ENCODE measurements around the gene PIK3C2B. TPM values are rescaled to one million over a fixed set of nuclear protein-coding genes. Genes with fewer than 3 reads are reported as not detected.

The PIK3C2B gene
- total and polyA plus RNA-seq, 2 of the 8 experiments (the other 6 are each of a cell fraction or from before 2014, with no cell fraction given) = 20.4 to 36.7 TPM

DNA sequence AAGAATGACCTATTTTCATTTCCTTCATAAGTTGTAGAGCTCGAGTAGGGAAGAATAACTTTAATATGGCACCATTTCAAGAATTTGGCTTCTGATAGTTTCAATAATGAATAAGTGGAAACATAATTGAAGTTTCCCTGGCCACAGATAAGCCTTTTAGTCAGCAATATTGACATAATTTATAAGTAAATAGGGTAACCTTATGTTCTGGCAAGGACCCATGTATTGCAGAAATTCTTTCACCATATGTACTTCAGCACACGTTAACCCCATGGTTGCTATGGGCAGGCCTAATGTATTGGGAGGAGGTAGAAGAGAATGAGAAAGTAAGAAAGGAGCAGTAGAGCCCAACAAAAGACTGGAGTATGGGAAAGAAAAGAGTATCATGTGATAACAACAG is 47.0 kb upstream of the PIK3C2B start:
- Histone ChIP-seq H3K27ac (ENCODE audit: low read depth, low read length) (no peak overlapping the region), H2BK12ac (ENCODE audit: low read depth, low read length) (no peak overlapping the region), H3K23ac (ENCODE audit: insufficient read length) (no peak overlapping the region), H2BK15ac (ENCODE audit: low read length) (no peak overlapping the region), H3K9me3 (ENCODE audit: insufficient read depth in 2 of 2, low read depth in 1 of 2, low read length in 1 of 2) (no peaks in the 10 kb centered on the region), H2BK120ac (replicated peaks; ENCODE audit: low read depth, low read length) (no peak overlapping the region), H4K8ac (ENCODE audit: extremely low read depth, insufficient read depth, low read length) (no peak overlapping the region), H4K91ac (replicated peaks; ENCODE audit: insufficient read length, low read length) (no peak overlapping the region), H3K79me2 (ENCODE audit: control insufficient read depth in 1 of 2, insufficient read depth in 2 of 2, low read length in 2 of 2) (no peaks in the 10 kb centered on the region), H2AFZ (ENCODE audit: low read length) (no peak overlapping the region), H3K4me2 (ENCODE audit: insufficient read depth in 1 of 2, low read depth in 2 of 2, low read length in 2 of 2) (no peak overlapping the region), H3K4me3 (ENCODE audit: extremely low read depth in 1 of 4, insufficient read depth in 2 of 4, low read depth in 3 of 4, low read length in 4 of 4) (no peak overlapping the region), H3K79me1 (ENCODE audit: low read depth, low read length) (no peaks in the 10 kb centered on the region), H4K5ac (ENCODE audit: insufficient read length, low read depth, low read length) (no peak overlapping the region), H3K4me1 (replicated peaks in 1 of 4; ENCODE audit: control insufficient read depth in 3 of 4, insufficient read depth in 4 of 4, low read length in 3 of 4) (no peaks in the 10 kb centered on the region), H3K27me3 (replicated peaks in 1 of 4; ENCODE audit: control insufficient read depth in 3 of 4, extremely low read depth in 1 of 4, insufficient read depth in 3 of 4, low read length in 3 of 4) (no peaks in the 10 kb centered on the region), H3K4ac (replicated peaks; ENCODE audit: insufficient read length, low read depth, low read length) (no peak overlapping the region), H2AK5ac (ENCODE audit: low read depth, low read length) (no peak overlapping the region), H2BK20ac (ENCODE audit: low read length) (no peak overlapping the region), H3K23me2 (ENCODE audit: low read depth, low read length) (no peaks in the 10 kb centered on the region), H3K36me3 (ENCODE audit: control insufficient read depth in 2 of 4, insufficient read depth in 4 of 4, low read length in 3 of 4) (peaks cover 14 to 82% (median 52%) of the 10 kb centered on the region in 4 experiments), H2BK5ac (ENCODE audit: low read depth, low read length) (no peak overlapping the region), H3K56ac (replicated peaks; ENCODE audit: insufficient read length, low read depth, low read length) (no peak overlapping the region), H3K9ac (replicated peaks in 1 of 4; ENCODE audit: extremely low read depth in 1 of 4, low read depth in 3 of 4, low read length in 3 of 4) (no peak overlapping the region), H3K18ac (ENCODE audit: extremely low read depth, low read length) (no peak overlapping the region), H4K20me1 (replicated peaks in 1 of 2; ENCODE audit: control insufficient read depth in 1 of 2, insufficient read depth in 2 of 2, low read length in 2 of 2) (peaks cover 0 to 5% of the 10 kb centered on the region in 2 experiments), H3K14ac (ENCODE audit: insufficient read length) (no peak overlapping the region)
- 91% methylated on average over 2 of the region's 2 CpGs; no CpG with 5 or more reads in 1 of the 2 experiments for WGBS, 2 experiments (ENCODE audit: extremely low coverage in 1 of 2, insufficient coverage in 1 of 2, insufficient read length in 1 of 2, insufficient replicate concordance in 2 of 2, low coverage in 1 of 2, low lambda C conversion rate in 2 of 2, missing lambda C conversion rate in 1 of 2)
- CTCF ChIA-PET (ENCODE audit: partially characterized antibody) = interaction anchor here (1.3 to 1.7 kb wide), 2 partner anchors 13 to 265 kb away, joined by 3 to 4 read pairs; no protein-coding TSS in a partner anchor
- FAIRE-seq = no peak
- TF ChIP-seq POU5F1 (IDR thresholded peaks at IDR 0.05; ENCODE audit: low read depth, low read length) (no peak), JUND (IDR thresholded peaks at IDR 0.05; ENCODE audit: low read length) (no peak), CHD1 (IDR thresholded peaks at IDR 0.05; ENCODE audit: low read depth, low read length) (no peak), SIRT6 (IDR thresholded peaks at IDR 0.05; ENCODE audit: low read length) (no peak), KDM4A (IDR thresholded peaks at IDR 0.05; ENCODE audit: low read depth, low read length, severe bottlenecking) (no peak), EP300 (IDR thresholded peaks at IDR 0.05; ENCODE audit: borderline replicate concordance in 1 of 2, low read depth in 2 of 2, low read length in 2 of 2) (no peak), RFX5 (IDR thresholded peaks at IDR 0.05; ENCODE audit: borderline replicate concordance, low read depth, low read length) (no peak), JUN (IDR thresholded peaks at IDR 0.05; ENCODE audit: low read depth, low read length) (no peak), ZNF274 (IDR thresholded peaks at IDR 0.05; ENCODE audit: borderline replicate concordance, extremely low read depth, low read length) (no peak), HDAC2 (IDR thresholded peaks at IDR 0.05; ENCODE audit: borderline replicate concordance in 1 of 2, low read depth in 2 of 2, low read length in 2 of 2) (no peak)
- POLR2A ChIA-PET (ENCODE audit: partially characterized antibody) = interaction anchor here (1.0 to 1.6 kb wide), 3 partner anchors 11 to 15 kb away, joined by 3 to 4 read pairs (median 3); no protein-coding TSS in a partner anchor
- DNase-seq (ENCODE audit: low read depth in 1 of 2, low spot score in 2 of 2) = no peak
